ENCODE measurements around the gene PDE4D.
"Not testable (repeated sequence)": the region's sequence is repeated elsewhere in the genome, so short reads cannot be mapped to it uniquely, and the experiment has no call there.

Gene PDE4D

DNA sequence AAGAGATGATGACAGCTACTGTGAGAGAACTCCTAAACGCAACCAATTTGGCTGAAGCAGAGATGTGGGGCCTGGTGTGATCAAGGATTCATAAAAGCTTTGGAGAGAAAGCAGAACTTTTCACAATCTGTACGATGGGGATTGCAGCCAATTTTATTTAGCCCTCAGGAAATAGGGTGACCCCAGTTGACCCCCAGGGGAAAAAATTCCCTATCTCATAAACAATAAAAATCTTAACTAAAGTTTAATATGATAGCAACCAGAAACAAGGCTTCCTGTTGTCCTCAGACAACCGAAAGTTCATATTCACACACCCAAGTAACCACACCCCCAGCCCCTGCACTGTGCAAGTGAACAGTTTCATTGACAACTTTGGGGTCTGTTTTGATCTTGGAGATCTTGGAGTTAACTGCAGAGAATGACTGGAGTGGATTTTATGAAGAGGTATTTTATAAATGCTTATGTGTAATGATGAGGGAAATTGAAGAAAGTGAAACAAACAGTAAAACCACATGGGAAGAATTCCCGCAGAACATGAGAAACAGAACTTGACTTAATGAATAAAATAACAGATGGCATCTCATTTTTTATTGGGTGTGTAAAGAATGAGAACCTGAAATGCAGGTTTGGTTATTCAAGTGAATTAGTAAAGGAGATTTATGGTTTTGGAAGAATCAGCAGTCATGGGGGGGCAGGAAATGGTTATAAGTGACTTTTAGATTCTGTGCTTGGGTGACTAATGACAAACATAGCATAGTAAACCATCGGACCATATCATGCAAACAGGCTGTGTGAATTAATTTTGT is 94.5 kb downstream of the PDE4D start:
- no peak for DNase-seq

GRCh38 chr5:59795141-59795540 is 98.4 kb downstream of the PDE4D start:
- no peak for DNase-seq

DNA sequence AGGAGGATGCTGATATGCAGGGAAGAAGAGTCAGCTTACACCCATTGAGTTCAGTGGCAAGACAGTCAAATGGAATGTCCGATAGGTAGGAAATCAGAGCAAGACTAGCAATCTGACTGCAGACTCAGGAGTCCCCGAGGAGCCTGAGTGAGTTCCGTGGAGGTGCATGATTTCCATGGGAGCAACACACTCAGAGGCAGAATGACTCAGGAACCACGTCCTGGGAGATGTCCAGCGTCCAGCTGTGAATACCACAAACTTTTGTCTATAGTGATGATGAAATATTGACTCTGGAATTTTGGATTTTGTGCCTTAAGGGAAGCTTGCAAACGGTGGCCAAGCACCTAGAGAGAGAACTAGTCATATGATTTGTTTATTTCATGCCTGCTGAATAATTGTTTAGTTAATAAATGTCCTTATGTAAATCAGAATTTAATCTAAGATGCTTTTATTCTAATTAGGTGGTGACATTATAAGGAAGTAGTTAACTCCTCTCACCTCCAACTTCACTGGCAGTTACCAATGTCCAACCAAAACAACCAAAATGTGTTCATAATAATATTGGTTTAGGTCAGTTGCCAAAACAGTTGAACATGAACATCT is 100.4 kb downstream of the PDE4D start:
- no peak for DNase-seq

DNA sequence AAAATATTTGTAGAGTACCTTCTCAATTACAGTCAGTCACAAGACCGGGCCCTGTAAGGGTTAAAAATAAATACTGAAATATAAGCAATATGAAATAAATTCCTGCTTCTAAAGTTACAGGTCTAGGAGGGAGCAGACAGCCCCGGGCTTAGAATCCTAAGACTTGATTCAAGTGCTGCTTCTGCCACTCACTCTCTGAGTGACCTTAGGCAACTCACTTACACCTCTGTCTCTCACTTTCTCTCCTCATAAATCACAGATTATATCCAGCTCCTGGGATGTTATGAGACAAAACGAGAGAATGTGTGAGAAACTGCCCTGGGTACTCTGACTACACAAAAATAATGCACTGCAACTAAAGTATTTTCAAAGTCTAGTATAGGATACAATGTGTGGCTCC is 101.9 kb downstream of the PDE4D start:
- no peak for DNase-seq

DNA sequence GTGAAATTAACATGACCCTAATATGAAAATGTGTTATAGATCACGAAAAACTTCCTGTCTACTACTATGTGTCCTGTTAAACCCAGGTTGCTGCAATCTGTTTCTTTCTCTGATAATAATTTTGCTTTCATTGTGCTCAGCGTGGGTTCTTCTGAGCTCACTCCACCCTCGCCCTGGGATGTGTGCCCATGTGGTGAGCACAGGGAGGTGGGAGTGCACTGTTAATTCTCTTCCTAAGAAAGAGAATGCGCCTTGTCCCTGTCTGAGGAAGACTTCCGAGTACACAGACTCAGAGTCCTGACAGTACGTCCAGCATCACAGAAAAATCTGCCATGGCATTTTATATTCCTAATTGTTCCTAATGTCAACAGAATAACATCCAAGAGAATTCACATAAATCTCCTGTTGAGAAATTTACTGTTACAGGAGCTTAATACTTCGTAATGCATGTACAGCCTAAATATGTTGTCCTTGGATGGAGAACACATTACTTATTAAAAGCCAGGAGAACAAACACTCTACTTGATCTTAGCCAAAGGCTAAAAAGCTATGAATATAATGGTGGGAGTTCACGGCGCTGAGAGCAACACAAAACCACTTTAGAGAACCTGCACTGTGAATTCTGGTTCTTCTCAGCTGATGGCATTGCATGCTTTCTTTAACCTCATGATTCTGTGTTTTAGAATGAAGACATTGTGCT is 102.6 kb downstream of the PDE4D start:
- no peak for DNase-seq

GRCh38 chr5:59790376-59790775 is 103.2 kb downstream of the PDE4D start:
- no peak for DNase-seq

GRCh38 chr5:59789894-59790293 is 103.6 kb downstream of the PDE4D start:
- DNase-seq = no peak

GRCh38 chr5:59789197-59789596 is 104.3 kb downstream of the PDE4D start:
- DNase-seq = no peak

DNA sequence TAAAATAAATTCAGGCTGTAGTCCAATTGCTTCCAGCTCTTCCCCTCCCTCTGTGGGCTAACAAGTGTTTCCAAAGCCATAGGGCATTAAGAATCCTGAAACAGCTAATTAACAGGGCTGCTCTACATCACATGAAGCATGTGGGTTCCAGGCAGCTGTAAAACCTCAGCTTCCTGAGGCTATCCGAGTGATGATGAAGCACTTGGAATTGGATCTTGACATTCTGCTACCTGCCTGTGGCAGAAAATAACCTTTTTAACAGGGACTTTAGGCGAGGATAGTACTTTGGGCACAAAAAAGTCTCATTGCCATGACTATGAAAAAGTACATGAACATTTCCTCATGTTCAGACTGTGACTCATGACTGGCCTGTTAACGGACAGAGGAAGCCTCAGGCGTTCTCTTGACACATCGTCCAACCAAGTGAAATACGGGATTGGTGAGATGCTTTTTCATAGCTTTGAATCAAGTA is 107.2 kb downstream of the PDE4D start:
- DNase-seq = no peak

GRCh38 chr5:59785676-59786333 is 107.7 kb downstream of the PDE4D start:
- DNase-seq = no peak

DNA sequence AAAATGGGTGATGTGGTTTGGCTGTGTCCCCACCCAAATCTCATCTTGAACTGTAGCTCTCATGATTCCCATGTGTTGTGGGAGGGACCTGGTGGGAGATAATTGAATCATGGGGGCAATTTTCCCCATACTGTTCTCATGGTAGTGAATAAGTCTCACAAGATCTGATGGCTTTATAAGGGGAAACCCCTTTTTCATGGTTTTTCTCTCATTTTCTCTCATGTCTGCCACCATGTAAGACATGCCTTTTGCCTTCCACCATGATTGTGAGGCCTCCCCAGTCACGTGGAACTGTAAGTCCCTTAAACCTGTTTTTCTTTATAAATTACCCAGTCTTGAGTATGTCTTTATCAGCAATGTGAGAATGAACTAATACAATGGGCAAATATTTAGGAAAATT is 108.8 kb downstream of the PDE4D start:
- not testable (repeated sequence) for DNase-seq

DNA sequence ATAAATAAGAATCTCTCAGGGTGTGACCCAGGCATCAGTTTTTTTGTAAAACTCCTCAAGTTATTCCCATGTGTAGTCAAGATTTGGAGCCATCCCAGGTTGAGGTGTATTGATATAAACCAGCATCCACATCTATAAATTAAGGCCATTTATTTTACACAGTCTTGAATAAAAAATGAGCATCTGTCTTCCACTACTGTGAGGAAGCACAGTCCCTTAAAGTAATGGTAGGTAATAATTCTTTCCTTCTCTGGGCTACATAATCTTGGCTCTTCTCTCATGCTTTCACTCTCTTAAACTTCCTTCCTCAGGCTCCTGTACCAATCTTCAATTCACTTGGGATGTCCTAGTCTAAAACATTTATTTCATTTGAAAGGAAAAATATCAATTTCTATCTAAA is 110.3 kb downstream of the PDE4D start:
- no peak for DNase-seq

DNA sequence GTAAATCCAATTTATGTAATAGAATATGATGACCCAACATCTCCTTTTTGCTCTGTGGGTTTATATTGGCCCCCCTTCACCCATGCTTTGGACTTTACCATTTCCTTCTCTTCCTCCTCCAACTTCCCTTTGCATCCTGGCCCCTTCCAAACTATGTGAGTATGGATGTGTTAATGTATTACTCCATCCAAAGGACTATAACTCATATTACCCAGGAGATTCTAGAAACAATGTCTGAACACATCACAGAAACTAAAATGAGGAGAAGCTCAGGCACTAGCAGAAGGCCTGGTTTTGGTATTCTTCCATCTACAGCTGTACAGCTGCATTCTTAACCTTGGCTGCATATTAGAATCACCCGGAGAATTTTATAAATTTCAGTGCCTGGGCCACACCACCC is 110.7 kb downstream of the PDE4D start:
- DNase-seq = no peak

GRCh38 chr5:59779453-59779852 is 114.1 kb downstream of the PDE4D start:
- no peak for DNase-seq

DNA sequence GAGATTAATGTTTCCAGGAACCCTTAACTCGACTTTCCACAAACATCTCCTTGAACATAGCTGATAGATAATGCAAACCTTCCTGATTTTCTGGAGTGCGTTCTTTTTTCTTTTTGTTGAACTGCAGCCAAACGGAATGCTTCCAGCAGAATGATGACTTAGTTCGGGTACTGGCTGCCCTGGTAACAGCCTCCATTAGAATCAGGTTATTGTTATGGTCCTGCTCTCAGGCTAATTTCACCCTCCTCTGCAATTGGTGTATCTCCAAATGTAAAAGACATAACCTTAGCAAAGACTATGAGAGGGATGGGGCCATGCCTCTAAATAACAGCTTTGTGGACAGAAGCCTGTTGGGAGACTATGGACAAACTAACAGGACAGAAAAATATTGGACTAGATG is 116.5 kb downstream of the PDE4D start:
- no peak for DNase-seq

DNA sequence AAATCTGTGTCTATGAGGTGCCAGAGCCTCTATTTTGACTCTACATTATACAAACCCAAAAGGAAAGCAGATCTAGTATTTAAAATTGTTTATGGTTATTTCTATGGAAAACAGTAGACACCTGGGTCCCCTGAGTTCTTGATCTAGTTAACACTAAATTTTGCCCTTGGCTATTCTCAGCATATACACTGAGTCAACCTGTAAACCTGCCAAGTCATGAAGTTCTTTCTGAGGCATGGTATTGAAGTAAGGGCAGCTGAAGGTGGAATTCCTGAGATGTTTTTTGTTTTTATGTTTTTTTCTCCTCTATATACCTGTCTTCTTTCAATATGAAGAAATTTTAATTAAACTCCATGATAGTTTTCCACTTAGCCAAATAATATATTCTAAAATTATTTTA is 120.2 kb downstream of the PDE4D start:
- DNase-seq = no peak

DNA sequence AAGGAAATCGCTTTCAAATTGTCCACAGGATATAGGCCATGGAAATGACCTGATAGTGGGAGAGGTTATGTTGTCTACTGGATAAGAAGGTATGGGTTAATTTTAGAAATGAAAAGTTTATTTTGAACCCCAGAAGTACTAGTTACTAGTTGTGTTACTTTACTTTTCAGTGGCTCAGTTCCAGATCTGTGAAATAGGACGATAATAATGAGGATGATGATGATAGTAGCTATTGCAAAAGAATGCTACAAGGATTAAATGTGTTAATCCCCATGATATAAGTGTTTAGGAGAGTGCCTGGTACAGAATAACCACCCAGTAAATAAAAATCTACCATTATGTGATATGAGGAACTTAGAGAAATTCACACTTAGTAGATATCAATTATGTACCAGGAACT is 120.8 kb downstream of the PDE4D start:
- no peak for DNase-seq

DNA sequence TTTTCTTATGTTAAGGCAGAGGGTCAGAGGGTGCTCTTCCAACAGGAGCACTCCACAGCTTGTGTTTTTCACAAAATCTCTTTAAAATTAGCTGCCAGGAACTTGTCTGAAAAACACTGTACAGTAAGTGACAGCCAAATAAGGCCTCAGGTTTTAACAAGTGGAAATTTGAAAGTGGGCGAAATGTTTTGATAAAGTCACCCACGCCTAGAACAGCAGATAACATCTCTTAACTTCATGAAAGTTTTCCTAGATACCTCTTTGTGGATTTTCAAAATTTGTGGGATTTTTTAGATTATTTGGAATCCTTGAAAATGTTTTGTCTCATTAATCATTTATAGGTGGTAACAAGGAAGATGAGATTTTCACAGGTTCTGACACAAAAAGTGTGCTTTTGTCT is 121.3 kb downstream of the PDE4D start:
- DNase-seq = no peak

DNA sequence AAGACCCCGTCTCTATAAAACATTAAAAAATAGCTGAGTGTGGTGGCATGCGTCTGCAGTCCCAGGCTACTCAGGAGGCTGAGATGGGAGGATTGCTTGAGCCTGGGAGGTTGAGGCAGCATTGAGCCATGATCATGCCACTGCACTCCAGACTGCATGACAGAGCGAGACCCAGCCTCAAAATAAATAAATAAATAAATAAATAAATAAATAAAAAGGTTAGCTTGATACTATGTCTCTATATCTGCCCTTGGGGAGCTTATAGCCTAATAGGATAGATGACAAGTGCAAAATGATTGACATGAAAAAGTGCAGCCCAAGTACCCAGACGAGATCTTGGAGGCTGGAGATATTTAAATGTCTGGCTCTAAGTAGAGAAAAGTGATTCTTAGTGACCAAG is 122.6 kb downstream of the PDE4D start:
- DNase-seq = no peak

DNA sequence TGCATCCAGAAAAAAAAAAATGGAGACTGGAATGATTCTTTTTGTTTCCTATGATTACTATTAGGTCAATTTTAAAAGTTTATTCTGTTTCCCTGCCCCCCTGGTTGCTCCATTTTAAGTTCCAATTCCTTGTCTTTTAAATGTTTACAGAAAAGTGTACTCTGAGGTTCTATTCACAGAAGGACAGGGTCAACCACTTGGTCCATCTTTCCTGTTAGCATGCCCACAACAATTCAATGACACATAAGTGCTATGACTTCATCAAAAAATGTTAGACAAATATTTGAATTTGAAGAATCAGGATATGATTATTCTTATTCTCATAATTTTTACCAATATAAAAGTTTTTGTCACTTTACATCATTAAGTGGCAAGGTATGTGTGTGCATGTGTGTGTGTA is 123.7 kb downstream of the PDE4D start:
- no peak for DNase-seq

GRCh38 chr5:59769041-59769360 is 124.5 kb downstream of the PDE4D start:
- DNase-seq = no peak

GRCh38 chr5:59768152-59769040 is 125.1 kb downstream of the PDE4D start:
- no peak for DNase-seq

Data from T-helper 9 cell (primary cell).